ENCODE data around the gene SLC41A1. TPM values are rescaled to one million over a fixed set of nuclear protein-coding genes. Genes with fewer than 3 reads are reported as not detected.

Gene SLC41A1
- total RNA-seq, 2 donors from 2014 or later, result 17.1 to 32.8 TPM

GRCh38 chr1:205772607-205773032 lies 40.4 kb downstream of the SLC41A1 start:
- Histone ChIP-seq H3K27ac (ENCODE audit: low read depth, low read length) (no peak overlapping the region), H3K9ac (ENCODE audit: extremely low read depth, low read length, poor library complexity, severe bottlenecking) (no peak overlapping the region), H3K9me3 (ENCODE audit: control insufficient read depth, low read length) (peaks cover 12% of the 10 kb centered on the region), H3K36me3 (ENCODE audit: control insufficient read depth, insufficient read depth, low read length) (no peaks in the 10 kb centered on the region), H3K4me1 (ENCODE audit: control insufficient read depth, insufficient read depth, low read length) (peaks cover 3% of the 10 kb centered on the region), H3K4me3 (ENCODE audit: low read length) (no peak overlapping the region), H3K27me3 (ENCODE audit: control insufficient read depth, insufficient read depth, low read length, poor library complexity, severe bottlenecking) (peaks cover 36% of the 10 kb centered on the region)
- peaks cover 40% of the 10 kb centered on the region for H3K27me3 Mint-ChIP-seq (ENCODE audit: insufficient read depth)
- no peak for TF ChIP-seq CTCF (conservative IDR thresholded peaks at IDR 0.05)
- peaks cover 7% of the 10 kb centered on the region for H3K4me1 Mint-ChIP-seq
- H3K27ac Mint-ChIP-seq, result no peak overlapping the region
- no peak for DNase-seq
- no peaks in the 10 kb centered on the region for H3K36me3 Mint-ChIP-seq (ENCODE audit: low read depth)
- 86% methylated on average over 2 of the region's 2 CpGs; no CpG with 5 or more reads in 1 of the 2 experiments for WGBS, 2 experiments (ENCODE audit: insufficient coverage in 1 of 2, insufficient read length in 1 of 2)
- no peak overlapping the region for H3K4me3 Mint-ChIP-seq
- peaks cover 18% of the 10 kb centered on the region for H3K9me3 Mint-ChIP-seq

- WGBS, 2 experiments (ENCODE audit: insufficient coverage in 1 of 2, insufficient read length in 1 of 2), result 94% methylated on average over 4 of the region's 4 CpGs
- TF ChIP-seq CTCF (conservative IDR thresholded peaks at IDR 0.05), result no peak
- Histone ChIP-seq H3K9ac (ENCODE audit: extremely low read depth, low read length, poor library complexity, severe bottlenecking) (no peak overlapping the region), H3K9me3 (ENCODE audit: control insufficient read depth, low read length) (peaks cover under 1% of the 10 kb centered on the region), H3K4me3 (ENCODE audit: low read length) (no peak overlapping the region), H3K36me3 (ENCODE audit: control insufficient read depth, insufficient read depth, low read length) (no peaks in the 10 kb centered on the region), H3K27ac (ENCODE audit: low read depth, low read length) (no peak overlapping the region), H3K27me3 (ENCODE audit: control insufficient read depth, insufficient read depth, low read length, poor library complexity, severe bottlenecking) (peaks cover 27% of the 10 kb centered on the region), H3K4me1 (ENCODE audit: control insufficient read depth, insufficient read depth, low read length) (peaks cover 3% of the 10 kb centered on the region)
- no peaks in the 10 kb centered on the region for H3K36me3 Mint-ChIP-seq (ENCODE audit: low read depth)
- DNase-seq, result no peak
- peaks cover 3% of the 10 kb centered on the region for H3K9me3 Mint-ChIP-seq
- peaks cover 11% of the 10 kb centered on the region for H3K4me1 Mint-ChIP-seq
- no peak overlapping the region for H3K4me3 Mint-ChIP-seq
- no peak overlapping the region for H3K27ac Mint-ChIP-seq
- peaks cover 24% of the 10 kb centered on the region for H3K27me3 Mint-ChIP-seq (ENCODE audit: insufficient read depth)
Measured at GRCh38 chr1:205770618-205771017, 42.4 kb downstream of the SLC41A1 start.

- Histone ChIP-seq H3K9ac (ENCODE audit: extremely low read depth, low read length, poor library complexity, severe bottlenecking) (no peak overlapping the region), H3K36me3 (ENCODE audit: control insufficient read depth, insufficient read depth, low read length) (no peaks in the 10 kb centered on the region), H3K27ac (ENCODE audit: low read depth, low read length) (no peak overlapping the region), H3K9me3 (ENCODE audit: control insufficient read depth, low read length) (no peaks in the 10 kb centered on the region), H3K4me1 (ENCODE audit: control insufficient read depth, insufficient read depth, low read length) (peaks cover 3% of the 10 kb centered on the region), H3K4me3 (ENCODE audit: low read length) (no peak overlapping the region), H3K27me3 (ENCODE audit: control insufficient read depth, insufficient read depth, low read length, poor library complexity, severe bottlenecking) (peaks cover 24% of the 10 kb centered on the region)
- WGBS, 2 experiments (ENCODE audit: insufficient coverage in 1 of 2, insufficient read length in 1 of 2), result 92 to 93% methylated on average over 6 to 8 of the region's 8 CpGs
- Mint-ChIP-seq H3K27ac (no peak overlapping the region), H3K4me1 (peaks cover 11% of the 10 kb centered on the region), H3K4me3 (no peak overlapping the region), H3K36me3 (ENCODE audit: low read depth) (no peaks in the 10 kb centered on the region), H3K9me3 (no peaks in the 10 kb centered on the region), H3K27me3 (ENCODE audit: insufficient read depth) (peaks cover 18% of the 10 kb centered on the region)
- no peak for DNase-seq
- TF ChIP-seq CTCF (conservative IDR thresholded peaks at IDR 0.05), result no peak
Measured at GRCh38 chr1:205769641-205770365, 43.2 kb downstream of the SLC41A1 start.
